CD4-positive, alpha-beta T cell treated with Interleukin-10 for 1 hour (primary cell): ENCODE data around the gene TBC1D5.
"Not testable (repeated sequence)": the region's sequence is repeated elsewhere in the genome, so short reads cannot be mapped to it uniquely, and the experiment has no call there.

ENCODE experiments used
- DNase-seq: peaks from one replicate; pipeline ENCODE4 v3.0.0-alpha.2; 2020

The TBC1D5 gene

DNA sequence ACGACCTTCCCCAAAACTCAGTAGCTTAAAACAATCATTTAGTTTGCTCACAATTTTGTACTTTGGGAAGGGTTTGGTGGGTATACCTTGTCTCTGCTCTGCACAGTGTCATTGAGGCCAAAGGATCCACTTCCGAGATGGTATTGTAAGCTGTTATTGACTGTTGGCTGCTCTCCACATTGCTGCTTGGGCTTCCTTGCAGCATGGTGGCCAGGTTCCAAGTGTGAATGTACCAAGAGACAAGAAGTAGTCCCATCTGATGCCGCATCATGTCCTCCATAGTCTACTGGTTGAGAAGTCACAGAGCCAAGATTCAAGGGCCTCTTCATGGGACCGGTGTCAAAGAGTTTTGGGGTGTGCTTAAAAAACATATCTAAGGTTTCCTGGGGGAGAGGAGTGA is 589.2 kb downstream of the TBC1D5 start:
- DNase-seq, result no peak

DNA sequence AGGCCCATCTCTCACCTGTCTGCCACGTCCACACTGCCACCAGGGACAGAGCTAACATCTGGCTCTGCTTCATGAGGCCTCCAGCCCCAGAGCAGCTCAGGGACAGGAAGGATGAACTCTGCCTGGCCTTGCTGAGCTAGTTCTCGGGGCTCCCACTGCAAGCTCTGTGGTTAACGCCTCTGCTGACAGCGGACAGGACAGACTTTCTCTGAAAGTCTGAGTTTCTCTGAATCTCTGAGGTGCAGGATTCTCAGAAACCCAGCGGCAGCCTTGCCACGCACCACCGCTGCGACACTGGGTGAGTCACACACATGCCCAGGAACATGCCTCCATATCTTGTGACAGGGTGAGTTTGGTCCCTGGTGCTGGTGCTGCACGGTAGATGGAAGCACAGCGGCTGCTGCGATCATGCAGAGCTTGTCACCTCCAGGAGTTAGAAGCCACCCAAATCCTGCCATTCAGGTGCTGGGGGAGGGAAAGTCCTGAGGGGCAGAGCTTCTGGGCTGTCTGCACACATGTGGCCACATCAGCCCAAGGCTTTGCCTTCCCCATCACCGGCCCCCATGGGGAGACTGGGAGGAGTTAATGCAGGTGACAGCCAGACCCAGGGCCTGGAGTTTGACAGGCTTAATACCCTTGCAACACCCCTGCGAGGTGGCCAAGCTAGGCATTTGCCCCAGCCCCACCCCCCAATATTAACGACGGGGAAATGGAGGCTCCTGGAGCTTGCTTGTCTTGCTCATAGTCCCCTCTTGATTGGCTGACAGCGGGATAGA is 590.6 kb downstream of the TBC1D5 start:
- peak; percentile 84 for DNase-seq

DNA sequence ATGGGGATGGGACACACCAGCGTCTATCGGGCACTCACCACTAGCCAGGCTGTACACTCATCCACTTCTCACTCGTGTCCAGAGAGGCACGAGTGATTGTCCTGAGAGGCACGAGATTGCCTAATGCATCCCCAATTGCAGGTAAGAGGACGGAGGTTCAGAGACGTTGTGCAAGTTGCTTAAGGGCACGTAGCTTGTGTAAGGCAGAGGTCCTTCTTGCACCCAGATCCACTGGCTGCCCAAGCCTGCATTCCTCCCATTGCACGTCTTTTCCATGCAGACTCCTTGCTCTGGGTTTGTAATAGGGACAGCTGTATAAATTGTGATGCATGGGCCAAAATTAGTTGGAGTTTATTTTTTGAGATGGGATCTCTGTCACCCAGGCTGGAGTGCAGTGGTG is 593.4 kb downstream of the TBC1D5 start:
- no peak for DNase-seq

DNA sequence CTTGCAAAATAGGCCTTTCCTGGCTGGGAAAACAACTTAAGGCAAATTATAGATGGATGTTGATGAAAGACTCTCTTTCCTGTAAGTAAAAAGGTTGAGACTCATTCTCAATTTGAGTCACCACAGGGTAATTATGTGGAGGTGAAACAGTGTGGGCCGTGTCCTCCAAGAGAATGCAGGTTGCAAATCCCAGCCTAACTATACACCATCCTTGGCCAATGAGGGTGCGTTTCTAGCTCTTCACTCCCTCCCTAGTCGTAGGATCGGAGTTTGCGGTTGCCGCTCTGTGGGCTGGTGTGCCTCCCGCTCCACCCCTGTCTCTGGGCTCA is 597.8 kb downstream of the TBC1D5 start:
- no peak for DNase-seq

DNA sequence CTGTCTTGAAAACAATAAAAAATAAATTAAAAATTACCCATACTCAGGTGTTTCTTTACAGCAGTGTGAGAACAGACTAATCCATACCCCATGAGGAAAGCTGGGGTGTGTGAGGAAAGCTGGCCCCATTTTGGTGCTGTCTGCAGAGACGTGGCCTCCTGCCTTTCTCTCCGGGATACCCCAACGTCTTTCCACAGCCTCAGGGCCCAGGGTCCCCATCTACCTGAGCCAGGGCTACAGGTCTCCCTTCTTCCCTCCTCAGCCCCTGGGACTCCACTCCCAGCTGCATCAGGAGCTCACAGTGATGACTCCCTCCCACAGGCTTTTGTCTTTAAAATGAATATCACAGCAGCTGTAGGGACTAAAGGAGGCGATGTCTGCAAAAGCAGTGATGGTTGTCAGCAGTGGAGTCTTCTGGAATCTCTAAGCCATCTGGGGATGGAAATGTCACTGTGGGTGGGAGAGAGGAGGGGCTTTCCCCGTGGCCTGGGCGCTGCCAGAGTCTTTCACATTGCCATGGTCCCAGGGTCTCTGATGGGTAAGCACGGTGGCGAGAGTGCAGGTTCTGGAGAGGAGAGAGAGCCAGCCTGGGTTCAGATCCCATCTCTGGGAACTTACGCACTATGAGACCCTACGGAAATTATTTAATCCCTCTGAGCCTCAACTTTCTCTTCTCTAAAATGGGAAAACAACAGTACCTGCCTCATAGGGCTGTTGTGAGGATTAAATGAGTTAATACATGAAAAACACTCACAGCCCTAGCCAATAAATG is 598.4 kb downstream of the TBC1D5 start:
- DNase-seq, result no peak

DNA sequence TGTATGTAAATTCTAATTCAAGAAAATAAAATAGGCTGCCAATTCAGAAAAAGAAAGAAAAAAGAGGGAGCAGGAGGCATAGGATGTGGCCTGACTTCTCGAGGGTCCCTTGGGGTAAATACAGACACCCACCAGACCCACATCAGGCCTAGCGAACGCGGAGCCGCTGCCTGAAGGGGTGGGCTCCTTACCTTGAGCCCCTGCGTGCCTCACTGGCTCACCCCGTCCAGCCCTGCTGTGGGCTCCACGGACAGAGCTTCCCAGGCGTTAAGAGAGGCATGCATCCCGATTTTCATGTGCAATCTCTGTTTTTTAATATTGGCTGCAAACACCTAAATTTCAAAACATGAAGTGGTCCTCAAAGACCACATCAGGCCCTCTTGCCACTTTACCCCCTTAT is 599.9 kb downstream of the TBC1D5 start:
- no peak for DNase-seq

DNA sequence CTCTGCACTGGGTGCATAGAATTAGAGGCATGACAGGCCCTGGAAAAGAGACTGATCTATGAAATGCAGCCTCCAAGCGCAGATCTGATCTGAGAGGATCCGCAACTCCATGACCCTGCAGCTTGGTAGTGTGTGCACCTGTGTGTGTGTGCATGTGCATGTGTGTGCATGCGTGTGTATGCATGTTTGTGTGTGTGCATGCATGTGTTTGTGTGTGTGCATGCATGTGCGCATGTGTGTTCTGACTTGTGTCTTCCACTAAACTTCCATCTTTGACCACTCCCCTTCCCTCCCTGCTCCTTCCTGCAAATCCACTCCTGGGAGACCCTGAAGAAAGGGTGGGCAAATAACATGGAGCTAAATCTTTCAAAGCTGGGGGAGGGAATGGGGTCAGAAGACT is 600.7 kb downstream of the TBC1D5 start:
- no peak for DNase-seq

DNA sequence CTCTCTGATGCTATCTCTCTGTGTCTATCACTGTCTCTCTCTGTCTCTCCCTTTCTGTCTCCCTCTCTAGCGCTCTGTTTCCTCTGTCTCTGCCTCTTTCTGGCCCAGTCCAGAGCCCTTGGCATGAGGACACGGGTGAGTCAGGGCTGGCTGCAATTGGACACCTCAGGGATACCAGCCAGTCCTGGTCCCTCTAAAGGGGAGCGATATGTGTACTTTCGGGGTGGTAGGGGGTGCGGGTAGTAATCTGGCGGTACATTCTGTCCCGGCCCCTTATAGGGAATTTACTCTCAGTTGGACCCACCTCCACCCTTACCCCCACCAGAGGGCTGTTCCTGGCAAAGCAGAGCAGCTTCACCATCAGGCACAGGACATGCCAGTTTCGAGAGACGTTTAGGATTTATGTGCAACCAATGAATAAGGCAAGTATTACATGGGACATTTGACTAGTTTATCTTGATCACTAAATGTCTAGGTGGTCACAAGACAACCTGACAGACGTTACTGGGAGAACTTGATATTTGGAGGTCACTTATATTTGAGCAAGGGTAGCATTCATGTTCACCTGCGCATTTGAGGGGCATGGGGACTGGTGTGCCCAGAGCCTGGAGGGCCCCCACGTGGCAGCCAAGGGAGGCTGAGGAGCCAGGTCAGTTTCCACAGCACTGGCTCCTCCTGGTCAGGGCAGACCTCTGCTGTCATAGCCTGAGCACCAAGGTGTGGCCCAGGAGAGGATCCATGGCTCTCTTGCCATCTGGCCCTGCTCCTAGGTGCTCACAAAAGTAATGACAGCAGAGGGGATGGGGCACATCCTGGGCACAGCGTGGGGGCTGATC is 601.5 kb downstream of the TBC1D5 start:
- DNase-seq, result no peak

DNA sequence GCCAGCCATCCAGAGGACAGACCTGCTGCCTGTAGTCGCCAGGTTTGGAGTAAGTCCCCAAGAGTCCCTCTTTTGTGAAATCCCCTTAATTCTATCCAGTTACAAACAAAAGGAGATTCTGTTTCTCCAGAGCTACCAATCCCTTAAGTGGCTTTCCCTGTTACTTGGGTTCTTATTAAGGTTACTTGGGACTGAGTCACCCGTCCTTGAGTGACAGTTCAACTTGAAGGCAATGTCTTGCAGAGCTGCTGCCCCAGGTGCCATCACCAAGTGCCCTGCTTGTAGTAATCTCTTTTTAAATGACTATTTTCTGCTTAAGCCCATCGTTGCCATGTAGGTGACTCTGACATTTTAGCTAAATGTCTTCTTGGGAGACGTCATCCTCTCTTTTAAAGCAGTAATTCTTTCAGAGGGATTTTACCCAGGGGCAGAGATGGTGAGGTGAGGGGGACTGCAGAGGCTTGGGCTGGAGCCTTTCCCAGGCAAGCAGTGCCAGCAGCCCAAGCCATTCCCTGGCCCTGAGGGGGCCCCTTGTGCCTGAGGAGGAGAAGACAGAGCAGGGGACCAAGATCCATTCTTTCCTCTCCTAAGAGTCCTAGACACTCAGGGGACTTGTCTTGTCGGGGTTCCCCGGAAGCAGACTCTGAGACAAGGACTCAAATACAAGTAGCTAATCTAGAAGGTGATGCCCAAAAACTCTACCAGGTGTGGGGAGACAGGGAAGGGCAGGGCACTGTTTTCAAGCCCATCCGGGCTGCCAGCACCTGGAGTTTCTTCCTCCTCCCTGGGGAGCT is 604.0 kb downstream of the TBC1D5 start:
- no peak for DNase-seq

DNA sequence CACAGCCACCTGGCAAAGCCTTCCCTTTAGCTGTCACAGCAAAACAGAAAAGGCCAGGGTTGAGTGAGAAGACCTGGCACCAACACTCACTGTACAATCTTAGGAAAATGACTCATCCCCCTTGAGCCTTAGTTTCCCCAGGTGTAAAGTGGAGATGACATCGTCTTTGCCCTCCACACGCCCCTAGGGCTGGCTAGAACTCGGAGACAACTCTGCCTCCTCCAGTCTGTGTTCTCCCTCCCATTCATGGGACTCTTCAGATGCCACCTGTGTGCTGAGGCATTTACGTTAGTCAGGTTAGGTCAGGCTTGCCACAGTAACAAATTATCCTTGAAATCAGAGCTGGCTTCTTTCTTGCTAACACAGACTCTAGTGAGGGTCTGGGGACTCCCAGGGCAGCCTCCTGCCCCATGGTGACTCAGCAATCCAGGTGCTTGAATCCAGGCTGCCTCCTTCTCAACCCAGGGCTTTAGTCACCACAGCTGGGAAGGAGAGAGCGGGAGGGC is 605.1 kb downstream of the TBC1D5 start:
- DNase-seq, result no peak

DNA sequence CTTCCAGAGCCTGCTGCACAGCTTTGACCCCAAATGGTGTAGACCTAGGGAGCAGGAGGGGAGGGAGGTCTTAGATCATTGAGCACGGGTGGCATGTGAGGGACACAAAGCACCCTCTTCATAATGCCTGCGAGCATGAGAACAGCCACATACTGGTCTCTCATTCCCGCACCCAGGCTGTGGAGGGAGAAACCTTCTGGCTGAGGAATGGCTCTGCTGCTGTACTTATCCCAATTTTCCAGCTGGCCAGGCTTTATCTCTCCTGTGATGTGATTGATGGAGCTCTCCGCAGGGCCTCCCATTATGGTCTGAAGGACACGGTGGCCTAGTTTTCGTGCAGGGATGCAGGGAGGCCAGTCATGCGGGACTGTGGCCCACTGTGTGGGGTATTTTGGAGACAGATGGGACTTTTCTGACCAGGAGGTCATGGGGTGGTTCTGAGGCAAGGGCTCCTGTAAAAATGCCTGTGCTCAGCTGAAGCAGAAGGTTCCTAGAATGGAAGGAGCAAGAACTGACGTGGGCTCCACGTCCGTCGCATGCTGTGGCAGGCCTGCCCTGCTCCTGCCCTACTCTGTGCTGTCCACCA is 606.2 kb downstream of the TBC1D5 start:
- no peak for DNase-seq

DNA sequence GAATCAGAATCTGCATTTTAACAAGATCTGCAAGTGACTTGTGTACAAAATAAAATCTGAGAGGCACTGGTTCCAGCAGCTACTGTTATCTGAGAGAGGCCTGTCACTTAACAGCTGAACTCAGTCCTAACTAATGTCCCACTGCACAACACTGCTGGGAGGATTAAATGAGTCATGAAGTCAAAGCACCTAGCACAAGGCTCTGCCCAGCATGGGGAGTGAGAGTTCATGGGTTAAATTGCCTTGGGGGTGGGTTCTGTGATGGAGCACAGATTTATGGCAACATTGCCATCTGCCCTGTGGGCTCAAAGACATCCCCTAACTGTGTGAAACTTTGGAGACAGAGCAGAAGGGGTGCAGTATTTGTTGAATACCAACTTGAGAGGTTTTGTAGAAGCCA is 606.7 kb downstream of the TBC1D5 start:
- DNase-seq, result no peak

DNA sequence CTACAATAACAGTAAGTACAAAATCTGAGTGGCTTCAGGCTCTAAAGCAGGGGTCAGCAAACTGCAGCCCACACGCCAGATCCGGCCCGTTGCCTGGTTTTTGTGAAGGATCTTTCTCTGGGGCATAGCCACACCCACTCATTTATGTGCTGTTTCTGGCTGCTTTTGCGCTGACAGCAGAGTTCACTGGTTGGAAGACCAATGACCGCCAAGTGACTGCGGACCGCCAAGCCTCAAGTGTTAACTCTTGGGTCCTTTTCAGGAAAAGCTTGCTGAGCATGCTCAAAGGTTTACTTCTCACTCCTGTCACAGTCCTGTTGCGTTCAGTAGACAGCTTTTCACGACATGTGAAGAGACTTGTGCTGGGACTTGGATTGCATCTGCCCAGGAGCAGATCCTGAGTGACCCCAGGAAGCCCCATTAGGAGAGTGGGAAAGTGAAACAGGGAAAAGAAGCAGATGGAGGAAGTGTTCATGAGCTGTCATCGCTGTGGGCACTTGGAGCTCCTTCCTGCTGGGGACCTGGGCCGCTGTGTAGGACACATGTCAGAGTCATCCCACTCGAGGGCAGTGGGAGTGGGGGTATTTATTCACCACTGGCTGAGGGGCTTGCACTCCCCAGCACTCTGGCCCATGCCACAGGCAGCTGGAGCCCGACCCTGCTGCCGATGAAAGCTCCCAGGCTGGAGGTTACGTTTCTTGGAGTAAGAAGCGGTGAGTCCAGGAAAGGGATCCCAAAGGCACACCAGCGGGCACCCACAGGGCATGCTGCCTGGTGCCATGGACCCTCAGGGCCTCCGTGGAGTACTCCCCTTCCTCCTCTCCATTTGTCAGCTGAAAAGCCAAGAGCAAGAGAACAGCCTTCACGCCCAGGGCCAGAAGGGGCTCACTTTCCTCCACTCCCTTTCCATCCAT is 608.5 kb downstream of the TBC1D5 start:
- no peak for DNase-seq

DNA sequence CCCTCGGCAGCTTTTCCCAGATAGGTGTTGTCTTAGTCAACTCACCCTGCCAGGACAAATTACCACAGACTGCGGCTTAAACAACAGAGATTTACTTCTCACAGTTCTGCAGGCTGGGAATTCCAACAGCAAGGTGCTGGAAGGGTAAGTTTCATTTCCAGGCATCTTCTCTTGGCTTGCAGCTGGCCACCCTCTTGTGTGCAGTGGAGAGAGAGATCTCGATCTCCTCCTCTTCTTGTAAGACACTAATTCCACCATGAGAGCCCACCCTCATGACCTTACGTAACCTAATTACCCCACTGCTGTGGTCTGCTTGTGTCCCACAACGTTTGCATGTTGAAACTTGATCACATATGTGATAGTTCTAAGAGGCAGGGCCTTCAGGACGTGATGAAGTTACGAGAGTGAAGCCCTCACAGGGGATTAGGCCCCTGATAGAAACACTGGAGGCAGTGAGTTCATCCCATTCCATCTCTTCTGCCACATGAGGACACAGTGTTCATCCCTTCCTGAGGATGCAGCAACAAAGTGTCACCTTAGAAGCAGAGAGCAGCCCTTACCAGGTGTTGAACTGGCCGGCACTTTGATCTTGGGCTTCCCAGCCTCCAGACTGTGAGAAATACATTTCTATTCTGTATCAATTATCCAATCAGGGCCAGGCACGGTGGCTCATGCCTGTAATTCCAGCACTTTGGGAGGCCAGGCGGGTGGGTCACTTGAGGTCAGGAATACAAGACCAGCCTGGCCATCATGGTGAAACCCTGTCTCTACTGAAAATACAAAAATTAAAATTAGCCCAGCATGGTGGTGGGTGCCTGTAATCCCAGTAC is 609.9 kb downstream of the TBC1D5 start:
- no peak for DNase-seq

DNA sequence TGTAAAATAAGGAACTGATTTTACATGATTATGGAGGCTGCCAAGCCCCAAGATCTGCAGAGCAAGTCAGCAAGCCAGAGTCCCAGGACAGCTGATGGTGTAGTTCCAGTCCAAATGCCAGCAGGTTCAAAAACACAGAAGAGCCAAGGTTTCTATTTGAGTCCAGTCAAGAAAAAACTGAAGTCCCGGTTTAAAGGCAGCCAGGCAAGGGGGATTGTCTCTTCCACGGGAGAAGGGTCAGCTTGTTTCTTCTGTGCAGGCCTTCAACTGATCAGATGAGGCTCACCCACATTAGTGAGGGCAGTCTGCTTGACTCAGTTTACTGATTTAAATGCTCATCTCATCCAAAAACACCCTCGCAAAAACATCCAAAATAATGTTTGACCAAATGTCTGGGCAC is 611.5 kb downstream of the TBC1D5 start:
- DNase-seq, result no peak

DNA sequence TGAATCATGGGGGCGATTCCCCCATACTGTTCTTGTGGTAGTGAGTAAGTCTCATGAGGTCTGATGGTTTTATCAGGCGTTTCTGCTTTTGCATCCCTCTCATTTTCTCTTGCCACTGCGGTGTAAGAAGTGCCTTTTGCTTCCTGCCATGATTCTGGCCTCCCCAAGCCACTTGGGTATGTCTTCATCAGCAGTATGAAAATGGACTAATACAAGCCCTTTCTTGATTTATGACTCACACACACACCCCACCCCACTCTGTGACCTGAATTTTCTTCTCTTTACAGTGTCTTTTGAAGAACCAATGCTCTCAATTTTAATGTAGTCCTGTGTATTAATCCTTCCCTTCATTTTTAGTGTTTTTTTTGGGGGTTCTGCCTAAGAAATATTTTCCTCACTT is 612.9 kb downstream of the TBC1D5 start:
- no peak for DNase-seq

DNA sequence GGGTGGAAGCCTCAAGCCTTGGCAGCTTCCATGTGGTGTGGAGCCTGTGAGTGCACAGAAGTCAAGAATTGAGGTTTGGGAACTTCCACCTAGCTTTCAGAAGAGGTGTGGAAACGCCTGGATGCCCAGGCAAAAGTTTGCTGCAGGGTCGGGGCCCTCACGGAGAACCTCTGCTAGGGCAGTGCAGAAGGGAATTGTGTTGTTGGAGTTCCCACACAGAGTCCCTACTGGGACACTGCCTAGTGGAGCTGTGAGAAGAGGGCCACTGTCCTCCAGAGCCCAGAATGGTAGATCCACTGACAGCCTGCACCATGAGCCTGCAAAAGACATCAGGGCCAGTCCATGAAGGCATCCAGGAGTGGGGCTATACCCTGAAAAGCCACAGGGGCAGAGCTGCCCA is 613.8 kb downstream of the TBC1D5 start:
- DNase-seq, result not testable (repeated sequence)

DNA sequence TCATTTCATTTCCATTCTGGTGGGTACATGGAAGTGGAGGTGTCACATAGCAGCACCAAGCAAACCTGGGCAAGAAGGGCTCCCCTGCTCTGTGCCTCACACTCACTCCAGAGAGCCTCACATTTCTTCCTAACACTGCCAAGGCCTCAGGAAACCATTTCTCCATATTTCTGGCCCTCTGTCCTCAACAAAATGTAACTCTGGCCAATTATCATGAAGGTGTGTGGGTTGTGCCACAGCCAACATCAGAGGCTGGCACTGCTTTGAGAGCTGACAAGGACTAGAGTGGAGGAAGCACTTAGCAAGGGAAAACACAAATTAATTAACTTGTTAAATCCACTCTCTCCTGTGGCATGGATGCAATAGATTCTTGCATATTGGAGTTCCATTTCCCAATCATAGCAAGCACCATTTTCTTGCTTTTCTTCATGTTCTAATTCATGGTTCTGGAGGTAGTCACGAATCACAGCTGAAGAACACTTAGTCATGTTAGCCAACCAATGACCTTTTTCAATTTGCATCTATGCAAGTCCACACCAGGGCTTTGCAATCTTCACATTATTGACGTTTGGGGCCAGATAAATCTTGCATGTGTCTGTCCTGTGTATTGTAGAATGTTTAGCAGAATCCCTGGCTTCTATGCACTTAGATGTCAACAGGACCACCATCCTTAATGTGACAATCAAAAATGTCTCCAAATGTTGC is 616.5 kb downstream of the TBC1D5 start:
- DNase-seq, result no peak

DNA sequence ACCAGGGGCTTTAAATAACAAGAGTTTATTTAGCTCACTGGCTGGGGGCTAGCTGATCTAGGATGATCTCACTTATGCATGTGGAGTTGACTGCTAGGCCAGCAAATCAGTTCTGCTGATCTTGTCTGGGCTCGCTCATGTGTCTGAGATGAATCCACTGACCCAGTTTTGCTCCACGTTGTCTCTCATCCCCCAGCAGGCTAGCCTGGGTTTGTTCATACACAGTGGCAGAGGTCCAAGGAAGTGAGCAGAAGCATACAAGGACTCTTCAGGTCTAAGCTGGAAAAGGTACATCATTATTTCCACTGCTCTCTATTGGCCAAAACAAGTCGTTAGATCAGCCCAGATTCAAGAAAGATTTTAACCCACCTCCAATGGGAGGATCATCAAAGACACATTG is 619.7 kb downstream of the TBC1D5 start:
- no peak for DNase-seq

DNA sequence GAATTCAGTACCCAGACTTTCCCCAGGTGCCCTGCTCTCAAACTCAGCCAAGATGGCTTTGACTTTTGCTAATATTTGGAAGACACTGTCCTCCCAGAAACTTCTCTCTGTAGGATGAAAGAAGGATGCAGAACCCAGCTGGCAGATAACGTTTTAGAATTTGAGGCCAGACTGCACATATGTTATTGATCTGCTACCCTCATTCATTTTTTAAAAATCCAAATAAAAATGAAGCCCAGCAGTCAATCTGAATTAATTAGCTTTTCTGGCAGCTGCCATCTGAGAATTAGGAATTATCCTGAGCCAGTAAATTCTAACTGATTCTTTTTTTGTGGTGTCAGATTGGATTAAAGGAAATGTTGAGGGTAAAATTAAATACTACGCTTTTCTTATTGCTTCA is 621.1 kb downstream of the TBC1D5 start:
- DNase-seq, result no peak
